Measurements from ENCODE around the gene EP400. TPM values are rescaled to one million over a fixed set of nuclear protein-coding genes. Genes with fewer than 3 reads are reported as not detected.
A peak's percentile ranks its signal among the peaks of the same experiment; 100 is the strongest.

Gene EP400
- total RNA-seq, 2 donors from 2014 or later, result 10.5 to 15.5 TPM

DNA sequence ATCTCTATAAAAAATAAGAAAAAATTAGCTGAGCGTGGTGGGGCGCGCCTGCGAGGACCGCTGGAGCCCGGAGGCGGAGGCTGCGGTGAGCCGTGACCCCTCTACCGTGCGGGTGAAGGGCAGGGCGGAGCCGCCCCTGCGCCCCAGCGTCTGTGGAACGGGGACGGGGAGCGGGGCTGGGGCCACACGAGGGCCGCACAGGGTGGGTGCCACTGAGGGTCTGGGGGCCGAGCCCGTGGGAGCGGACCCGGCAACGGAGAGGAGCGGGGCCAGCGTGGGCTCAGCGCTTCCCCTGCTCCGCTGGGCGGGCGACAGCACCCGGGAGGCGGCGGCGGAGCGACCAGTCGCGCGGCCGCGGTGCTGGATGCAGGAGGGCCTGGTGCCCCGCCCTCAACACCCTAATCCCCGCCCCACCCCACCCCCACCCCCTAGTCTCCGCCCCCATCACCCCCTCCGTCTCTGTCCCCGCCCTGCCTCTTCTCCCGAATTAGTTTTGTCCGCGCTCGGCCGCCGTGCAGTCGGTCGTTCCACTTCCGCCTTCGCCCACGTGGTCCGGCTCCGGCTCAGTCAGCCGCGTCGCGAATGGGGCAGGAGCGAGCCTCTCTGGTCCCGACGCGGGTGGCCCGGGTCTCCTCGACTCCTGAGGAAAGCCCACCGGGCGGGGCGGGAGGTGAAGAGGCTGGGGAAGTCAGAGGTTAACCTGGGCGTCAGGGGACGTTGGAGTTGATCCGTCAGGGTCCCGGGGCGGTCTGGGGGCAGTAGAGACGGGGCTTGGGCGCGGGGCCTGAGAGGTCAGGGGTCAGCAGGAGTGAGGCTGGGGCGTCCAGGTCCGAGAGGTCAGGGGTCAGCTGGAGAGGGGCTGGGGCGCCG is 20.8 kb upstream of the EP400 start, which contains the start of gene PUS1:
TSS of gene PUS1 (plus strand) at position 566 of the 870 bp plus-strand sequence. CDS start 447 bp downstream, outside the sequence.
- Histone ChIP-seq H3K27ac (peak within 1 kb of the TSS; percentile 91 to 97), H3K36me3 (peaks cover 22% of the 10 kb centered on the region), H3K4me1 (peaks cover 0 to 20% of the 10 kb centered on the region in 2 donors), H3K27me3 (no peaks in the 10 kb centered on the region), H3K4me3 (peak within 1 kb of the TSS; percentile 68 to 76), H3K9me3 (no peaks in the 10 kb centered on the region)
- TF ChIP-seq, protein P1, sequence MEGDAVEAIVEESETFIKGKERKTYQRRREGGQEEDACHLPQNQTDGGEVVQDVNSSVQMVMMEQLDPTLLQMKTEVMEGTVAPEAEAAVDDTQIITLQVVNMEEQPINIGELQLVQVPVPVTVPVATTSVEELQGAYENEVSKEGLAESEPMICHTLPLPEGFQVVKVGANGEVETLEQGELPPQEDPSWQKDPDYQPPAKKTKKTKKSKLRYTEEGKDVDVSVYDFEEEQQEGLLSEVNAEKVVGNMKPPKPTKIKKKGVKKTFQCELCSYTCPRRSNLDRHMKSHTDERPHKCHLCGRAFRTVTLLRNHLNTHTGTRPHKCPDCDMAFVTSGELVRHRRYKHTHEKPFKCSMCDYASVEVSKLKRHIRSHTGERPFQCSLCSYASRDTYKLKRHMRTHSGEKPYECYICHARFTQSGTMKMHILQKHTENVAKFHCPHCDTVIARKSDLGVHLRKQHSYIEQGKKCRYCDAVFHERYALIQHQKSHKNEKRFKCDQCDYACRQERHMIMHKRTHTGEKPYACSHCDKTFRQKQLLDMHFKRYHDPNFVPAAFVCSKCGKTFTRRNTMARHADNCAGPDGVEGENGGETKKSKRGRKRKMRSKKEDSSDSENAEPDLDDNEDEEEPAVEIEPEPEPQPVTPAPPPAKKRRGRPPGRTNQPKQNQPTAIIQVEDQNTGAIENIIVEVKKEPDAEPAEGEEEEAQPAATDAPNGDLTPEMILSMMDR (IDR thresholded peaks at IDR 0.05), result peak in 1 of 2 donors; percentile 10
- peak; percentile 92 for DNase-seq (ENCODE audit: low spot score)

DNA sequence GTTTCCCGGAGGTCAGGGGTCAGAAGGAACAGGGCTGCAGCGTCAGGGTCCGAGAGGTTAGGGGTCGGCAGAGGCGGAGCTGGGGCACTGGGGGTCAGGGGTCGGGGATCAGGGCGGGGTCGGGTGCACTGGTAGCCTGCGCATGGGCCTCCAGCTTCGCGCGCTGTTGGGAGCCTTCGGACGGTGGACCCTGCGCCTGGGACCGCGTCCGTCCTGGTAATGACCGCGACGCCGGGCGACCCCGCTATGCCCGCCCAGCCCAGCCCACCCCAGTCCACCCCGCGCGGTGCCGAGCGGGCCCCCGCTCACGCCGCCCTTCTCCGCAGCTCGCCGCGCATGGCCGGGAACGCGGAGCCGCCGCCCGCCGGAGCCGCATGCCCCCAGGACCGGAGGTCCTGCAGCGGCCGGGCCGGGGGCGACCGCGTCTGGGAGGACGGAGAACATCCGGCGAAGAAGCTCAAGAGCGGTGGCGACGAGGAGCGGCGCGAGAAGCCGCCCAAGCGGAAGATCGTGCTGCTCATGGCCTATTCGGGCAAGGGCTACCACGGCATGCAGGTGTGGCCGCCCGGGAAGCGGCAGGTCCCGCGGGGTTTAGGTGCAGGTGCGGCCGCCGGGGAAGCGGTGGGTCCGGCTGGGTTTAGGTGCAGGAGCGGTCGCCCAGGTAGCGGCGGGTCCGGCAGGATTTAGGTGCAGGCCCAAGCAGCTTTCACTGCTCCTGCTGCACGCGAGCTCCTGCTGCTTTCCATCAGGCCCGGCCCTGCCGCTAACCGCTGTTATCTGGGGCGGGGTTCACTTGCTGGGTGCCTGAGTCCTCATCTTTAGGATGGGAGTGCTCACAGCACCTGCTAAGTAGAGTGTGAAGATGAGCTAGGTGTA is 19.9 kb upstream of the EP400 start:
- Histone ChIP-seq H3K36me3 (peaks cover 31% of the 10 kb centered on the region), H3K4me3 (peak overlapping the region; percentile 68 to 76), H3K27ac (peak overlapping the region in 1 of 2 donors; percentile 91), H3K4me1 (peaks cover 0 to 13% of the 10 kb centered on the region in 2 donors), H3K9me3 (no peaks in the 10 kb centered on the region), H3K27me3 (no peaks in the 10 kb centered on the region)
- DNase-seq (ENCODE audit: low spot score), result no peak
- TF ChIP-seq, protein P1 (IDR thresholded peaks at IDR 0.05), result no peak

DNA sequence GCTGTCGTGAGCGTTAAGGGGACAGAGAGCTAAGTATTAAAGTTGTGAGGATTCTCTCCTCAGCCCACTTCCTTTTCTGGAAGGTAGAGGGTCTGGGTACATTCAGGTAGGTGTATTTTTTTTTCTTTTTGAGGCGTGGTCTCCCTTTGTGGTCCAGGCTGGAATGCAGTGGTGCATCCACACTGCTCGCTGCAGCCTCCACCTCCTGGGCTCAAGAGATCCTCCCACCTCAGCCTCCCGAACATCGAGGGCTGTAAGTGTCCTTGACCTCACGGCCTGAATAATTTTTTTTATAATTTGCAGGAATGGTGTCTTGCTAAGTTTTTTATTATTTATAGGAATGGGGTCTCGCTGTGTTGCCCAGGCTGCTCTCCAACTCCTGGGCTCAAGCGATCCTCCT is 19.2 kb upstream of the EP400 start:
- Histone ChIP-seq H3K9me3 (no peaks in the 10 kb centered on the region), H3K4me3 (peak overlapping the region; percentile 68 to 76), H3K27me3 (no peaks in the 10 kb centered on the region), H3K4me1 (peaks cover 0 to 13% of the 10 kb centered on the region in 2 donors), H3K36me3 (peaks cover 38% of the 10 kb centered on the region), H3K27ac (no peak overlapping the region)
- DNase-seq (ENCODE audit: low spot score), result no peak
- TF ChIP-seq, protein P1 (IDR thresholded peaks at IDR 0.05), result no peak

GRCh38 chr12:131933387-131933786 is 16.4 kb upstream of the EP400 start:
- TF ChIP-seq, protein P1 (IDR thresholded peaks at IDR 0.05), result no peak
- no peaks in the 10 kb centered on the region for H3K9me3 ChIP-seq
- peaks cover 47% of the 10 kb centered on the region for H3K36me3 ChIP-seq
- H3K4me3 ChIP-seq, result no peak overlapping the region
- H3K27me3 ChIP-seq, result no peaks in the 10 kb centered on the region
- H3K27ac ChIP-seq, result no peak overlapping the region
- DNase-seq (ENCODE audit: low spot score), result no peak
- H3K4me1 ChIP-seq, result peaks cover 0 to 12% of the 10 kb centered on the region in 2 donors

GRCh38 chr12:131934535-131934934 is 15.2 kb upstream of the EP400 start:
- H3K9me3 ChIP-seq, result no peaks in the 10 kb centered on the region
- H3K4me3 ChIP-seq, result no peak overlapping the region
- H3K4me1 ChIP-seq, result peaks cover 0 to 10% of the 10 kb centered on the region in 2 donors
- no peak overlapping the region for H3K27ac ChIP-seq
- TF ChIP-seq, protein P1 (IDR thresholded peaks at IDR 0.05), result no peak
- DNase-seq (ENCODE audit: low spot score), result no peak
- peaks cover 47% of the 10 kb centered on the region for H3K36me3 ChIP-seq
- H3K27me3 ChIP-seq, result no peaks in the 10 kb centered on the region
